ENCODE data around the gene ANKRD24. TPM values are rescaled to one million over a fixed set of nuclear protein-coding genes. Genes with fewer than 3 reads are reported as not detected.
"Not testable (repeated sequence)": the region's sequence is repeated elsewhere in the genome, so short reads cannot be mapped to it uniquely, and the experiment has no call there.

Gene ANKRD24
- total RNA-seq, 1 experiment from 2014 or later = 0.39 TPM

DNA sequence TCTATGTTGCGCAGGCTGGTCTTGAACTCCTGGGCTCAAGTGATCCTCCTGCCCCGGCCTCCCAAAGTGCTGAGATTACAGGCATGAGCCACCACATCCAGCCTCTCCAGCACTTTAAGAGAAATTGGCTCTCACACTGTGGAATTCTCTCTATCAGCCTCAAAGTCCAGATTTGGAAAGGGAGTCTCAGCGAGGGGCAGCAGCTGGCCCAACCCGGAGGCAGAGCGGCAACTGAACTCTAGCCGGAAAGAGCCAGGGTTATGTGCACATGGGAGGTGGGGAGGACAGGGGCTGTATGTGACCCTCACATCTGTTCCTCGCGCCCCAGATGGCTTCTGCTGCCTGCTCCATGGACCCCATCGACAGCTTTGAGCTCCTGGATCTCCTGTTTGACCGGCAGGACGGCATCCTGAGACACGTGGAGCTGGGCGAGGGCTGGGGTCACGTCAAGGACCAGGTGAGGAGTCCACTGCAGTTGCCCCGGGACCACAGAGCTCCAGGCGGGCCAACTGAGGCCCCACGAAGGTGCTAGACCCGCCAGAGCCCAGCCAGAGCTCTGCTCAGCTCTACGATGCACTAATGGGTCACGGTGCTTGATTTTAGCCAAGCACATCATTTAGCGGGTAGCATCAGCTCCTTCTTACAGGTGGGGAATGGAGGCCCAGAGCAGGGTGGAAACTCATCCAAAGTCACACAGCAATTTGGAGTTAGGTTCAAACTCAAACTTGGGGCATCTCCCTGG lies 27.7 kb upstream of the ANKRD24 start:
- no peak overlapping the region for H3K4me3 Mint-ChIP-seq (ENCODE audit: unreplicated experiment)
- H3K36me3 ChIP-seq (ENCODE audit: control insufficient read depth, insufficient read depth, low read length) = no peaks in the 10 kb centered on the region
- H3K27me3 Mint-ChIP-seq (ENCODE audit: insufficient read depth, unreplicated experiment) = no peaks in the 10 kb centered on the region
- no peak for TF ChIP-seq CTCF (IDR thresholded peaks at IDR 0.05; ENCODE audit: insufficient read depth in 1 of 2, low read depth in 1 of 2, low read length in 1 of 2, severe bottlenecking in 1 of 2, unreplicated experiment in 1 of 2)
- CTCF ChIA-PET = interaction anchor here (0.7 to 1.1 kb wide), 2 partner anchors 15 to 1681 kb away, joined by 3 to 4 read pairs; no protein-coding TSS in a partner anchor
- BruUV-seq (replicated peaks) = no TSS peak
- H3K4me3 ChIP-seq (ENCODE audit: low read depth, low read length) = no peak overlapping the region
- no peak for DNase-seq
- no peaks in the 10 kb centered on the region for H3K9me3 Mint-ChIP-seq (ENCODE audit: unreplicated experiment)
- POLR2A ChIA-PET = no interaction called here
- H3K9me3 ChIP-seq = no peaks in the 10 kb centered on the region
- no peaks in the 10 kb centered on the region for H3K27me3 ChIP-seq (replicated peaks; ENCODE audit: control insufficient read depth, insufficient read depth, low read length)
- H3K4me1 Mint-ChIP-seq (ENCODE audit: low read depth, unreplicated experiment) = peaks cover 16% of the 10 kb centered on the region
- peaks cover 4% of the 10 kb centered on the region for H3K36me3 Mint-ChIP-seq (ENCODE audit: insufficient read depth, unreplicated experiment)
- H3K4me1 ChIP-seq = peaks cover 15% of the 10 kb centered on the region
- intact Hi-C loops (cut with micrococcal nuclease; ENCODE audit: unreplicated experiment) = no loop called here
- H3K27ac Mint-ChIP-seq (ENCODE audit: unreplicated experiment) = no peak overlapping the region

DNA sequence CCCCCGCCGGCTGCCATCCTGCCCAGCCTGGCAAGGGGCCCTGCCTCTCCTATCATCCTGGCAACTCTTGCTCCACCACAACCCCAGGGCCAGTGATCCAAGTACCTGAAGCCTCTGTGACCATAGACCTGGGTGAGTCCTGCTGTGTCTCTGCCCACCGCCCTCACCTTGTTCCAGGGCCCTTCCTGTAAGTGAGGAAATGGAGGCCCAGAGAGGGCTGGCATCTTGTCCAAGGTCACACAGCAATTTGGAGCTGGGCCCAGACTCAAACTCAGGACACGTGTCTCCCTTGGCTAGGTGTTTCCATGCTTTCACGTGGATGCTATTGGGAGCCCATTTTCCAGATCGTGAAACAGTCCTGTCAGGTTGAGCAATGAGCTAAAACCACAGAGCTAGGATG lies 25.3 kb upstream of the ANKRD24 start:
- H3K36me3 Mint-ChIP-seq (ENCODE audit: insufficient read depth, unreplicated experiment) = peaks cover 4% of the 10 kb centered on the region
- intact Hi-C loops (cut with micrococcal nuclease; ENCODE audit: unreplicated experiment) = no loop called here
- BruUV-seq (replicated peaks) = no TSS peak
- TF ChIP-seq CTCF (IDR thresholded peaks at IDR 0.05; ENCODE audit: insufficient read depth in 1 of 2, low read depth in 1 of 2, low read length in 1 of 2, severe bottlenecking in 1 of 2, unreplicated experiment in 1 of 2) = no peak
- Histone ChIP-seq H3K4me1 (peaks cover 11% of the 10 kb centered on the region), H3K36me3 (ENCODE audit: control insufficient read depth, insufficient read depth, low read length) (no peaks in the 10 kb centered on the region), H3K9me3 (no peaks in the 10 kb centered on the region), H3K4me3 (ENCODE audit: low read depth, low read length) (no peak overlapping the region), H3K27me3 (replicated peaks; ENCODE audit: control insufficient read depth, insufficient read depth, low read length) (no peaks in the 10 kb centered on the region)
- H3K27me3 Mint-ChIP-seq (ENCODE audit: insufficient read depth, unreplicated experiment) = no peaks in the 10 kb centered on the region
- ChIA-PET POLR2A (no interaction called here), CTCF (interaction anchor here (0.6 kb wide), 1 partner anchor 242 kb away, joined by 3 read pairs; no protein-coding TSS in a partner anchor)
- no peak overlapping the region for H3K4me3 Mint-ChIP-seq (ENCODE audit: unreplicated experiment)
- H3K4me1 Mint-ChIP-seq (ENCODE audit: low read depth, unreplicated experiment) = peaks cover 7% of the 10 kb centered on the region
- H3K9me3 Mint-ChIP-seq (ENCODE audit: unreplicated experiment) = no peaks in the 10 kb centered on the region
- no peak for DNase-seq
- no peak overlapping the region for H3K27ac Mint-ChIP-seq (ENCODE audit: unreplicated experiment)

- H3K27me3 Mint-ChIP-seq (ENCODE audit: insufficient read depth, unreplicated experiment); H3K9me3 ChIP-seq; DNase-seq; H3K4me3 Mint-ChIP-seq (ENCODE audit: unreplicated experiment); H3K9me3 Mint-ChIP-seq (ENCODE audit: unreplicated experiment); H3K4me1 ChIP-seq; H3K4me3 ChIP-seq (ENCODE audit: low read depth, low read length); POLR2A ChIA-PET; intact Hi-C loops (cut with micrococcal nuclease; ENCODE audit: unreplicated experiment); H3K4me1 Mint-ChIP-seq (ENCODE audit: low read depth, unreplicated experiment); H3K36me3 Mint-ChIP-seq (ENCODE audit: insufficient read depth, unreplicated experiment); H3K27ac Mint-ChIP-seq (ENCODE audit: unreplicated experiment); H3K27me3 ChIP-seq (replicated peaks; ENCODE audit: control insufficient read depth, insufficient read depth, low read length); BruUV-seq (replicated peaks); H3K36me3 ChIP-seq (ENCODE audit: control insufficient read depth, insufficient read depth, low read length): not testable (repeated sequence)
- CTCF ChIA-PET = interaction anchor here (0.6 kb wide), 1 partner anchor 18 kb away, joined by 5 read pairs; no protein-coding TSS in a partner anchor
Measured at GRCh38 chr19:4157971-4158370, 24.5 kb upstream of the ANKRD24 start.

All from Caco-2 (cell line).